GM12892 (cell line): ENCODE results near the gene C18orf54.

ENCODE experiments used
- POLR2A ChIP-seq: IDR thresholded peaks from 2 replicates; pipeline ENCODE4 v1.6.1; 2011; ENCODE audit warnings: low read depth, low read length, control low read depth
- TAF1 ChIP-seq: IDR thresholded peaks from 2 replicates; pipeline ENCODE4 v1.6.1; 2011; ENCODE audit warnings: low read depth, mild to moderate bottlenecking, control low read depth, low read length, borderline replicate concordance

DNA sequence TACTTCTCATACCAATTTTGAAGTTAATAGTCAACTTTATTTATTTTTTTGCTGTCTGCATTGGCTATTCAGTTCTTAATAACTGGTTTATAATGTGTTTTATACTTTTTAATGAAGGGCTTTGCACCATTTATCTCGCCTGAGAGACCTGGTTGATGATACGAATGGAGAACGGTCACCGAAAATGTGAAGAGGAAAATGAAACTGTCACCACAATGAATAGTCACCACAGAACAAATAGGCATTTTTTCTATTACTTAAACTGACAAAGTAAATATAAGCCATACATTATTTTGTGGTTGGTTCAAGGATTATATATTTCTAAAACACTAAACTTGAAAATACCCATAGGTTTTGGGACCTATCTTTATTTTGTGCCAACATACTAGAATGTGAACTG lies 20.4 kb downstream of the C18orf54 start:
- TF ChIP-seq POLR2A (no peak), TAF1 (no peak)
